Activated gamma-delta T cell treated with anti-CD3 and anti-CD28 coated beads, Interleukin-2, amount 50 U/mL, for 16 hours (primary cell): ENCODE data around the gene PRKRA.
"Not testable (repeated sequence)": the region's sequence is repeated elsewhere in the genome, so short reads cannot be mapped to it uniquely, and the experiment has no call there.

Experiments
- DNase-seq: peaks from one replicate; pipeline ENCODE4 v3.0.0-alpha.2; 2020; ENCODE audit warnings: low read depth

PRKRA gene

GRCh38 chr2:178413472-178414265 lies 37.3 kb downstream of the PRKRA start:
- peak; percentile 49 for DNase-seq

DNA sequence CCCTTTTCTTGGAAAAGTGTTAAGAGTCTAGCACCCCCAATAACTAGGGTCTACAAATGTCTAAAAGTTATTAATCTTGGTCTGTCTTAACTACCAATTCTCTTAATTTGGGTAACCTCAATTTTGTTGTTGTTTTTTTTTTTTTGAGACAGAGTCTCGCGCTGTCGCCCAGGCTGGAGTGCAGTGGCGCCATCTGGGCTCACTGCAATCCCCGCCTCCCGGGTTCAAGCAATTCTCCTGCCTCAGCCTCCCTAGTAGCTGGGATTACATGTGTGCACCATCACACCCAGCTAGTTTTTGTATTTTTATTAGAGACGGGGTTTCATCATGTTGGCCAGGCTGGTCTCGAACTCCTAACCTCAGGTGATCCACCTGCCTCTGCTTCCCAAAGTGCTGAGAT lies 38.5 kb downstream of the PRKRA start:
- DNase-seq, result not testable (repeated sequence)

- no peak for DNase-seq
Measured at GRCh38 chr2:178412047-178412446, 38.9 kb downstream of the PRKRA start.

DNA sequence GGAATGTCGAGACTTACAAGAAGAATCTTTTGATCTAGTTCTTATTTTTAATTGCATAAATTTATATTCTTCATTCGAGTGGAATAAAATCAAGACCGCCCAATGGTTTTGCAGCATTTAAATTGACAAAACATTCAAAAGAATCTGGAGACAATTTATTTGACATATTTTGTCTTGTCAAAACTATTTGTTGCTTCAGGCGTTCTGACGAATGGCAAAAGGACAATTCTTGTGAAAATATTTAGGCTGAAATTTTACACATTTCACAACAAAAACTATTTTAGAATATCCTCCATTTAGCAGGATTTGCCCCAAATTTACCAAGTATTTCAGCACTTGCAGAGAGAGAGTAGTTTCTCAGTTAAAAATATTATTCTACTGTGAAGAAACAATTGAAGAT lies 41.7 kb downstream of the PRKRA start:
- DNase-seq, result no peak

DNA sequence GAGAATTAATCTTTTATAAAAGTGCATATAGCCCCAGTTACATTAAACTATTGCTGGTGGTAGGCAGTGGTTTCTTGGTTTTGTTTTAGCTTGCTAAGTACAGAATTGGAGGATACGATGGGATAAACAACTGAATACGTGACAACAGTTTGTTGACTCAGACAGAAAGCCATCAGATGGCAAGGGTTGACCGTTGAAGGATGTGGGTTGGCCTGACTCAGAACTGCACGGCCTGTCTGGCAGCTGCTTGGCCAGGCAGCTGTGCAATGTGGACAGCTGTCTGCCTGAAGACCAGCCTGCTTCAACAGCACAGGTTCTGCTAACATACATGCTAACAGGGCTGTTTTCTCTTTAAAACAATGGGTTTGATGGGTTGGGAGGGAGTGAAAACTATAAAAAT lies 46.6 kb downstream of the PRKRA start:
- DNase-seq, result no peak

DNA sequence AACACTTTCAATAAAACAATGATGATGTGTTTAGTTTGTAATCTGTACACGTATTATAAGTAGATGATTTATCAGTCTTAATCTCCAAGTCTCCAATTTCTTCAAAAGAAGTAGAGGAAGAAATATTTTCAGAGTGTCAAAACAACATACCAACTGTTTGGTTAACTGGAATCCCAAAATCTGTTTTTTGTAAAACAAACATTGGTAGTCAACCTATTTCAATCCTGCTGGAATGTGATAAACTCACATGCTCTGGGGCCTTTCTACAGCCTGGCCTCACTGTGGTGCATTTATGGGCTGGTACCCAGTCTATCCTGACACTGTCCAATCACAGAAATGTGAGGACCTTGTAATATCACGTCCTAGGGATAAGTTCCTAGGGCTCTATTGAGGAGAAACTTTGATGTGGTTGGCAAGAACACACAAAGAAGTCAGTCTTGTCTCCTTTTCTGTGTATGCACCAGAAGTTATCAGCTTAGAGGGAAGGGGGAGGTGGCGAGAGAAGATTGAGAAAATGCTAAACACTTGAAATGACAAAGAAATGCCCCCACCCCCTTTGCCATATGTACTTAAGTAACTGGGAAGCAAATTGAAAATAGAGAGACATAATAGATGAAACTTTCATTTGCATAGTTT lies 47.2 kb downstream of the PRKRA start:
- DNase-seq, result no peak

GRCh38 chr2:178401994-178402437 lies 49.0 kb downstream of the PRKRA start:
- DNase-seq, result no peak

DNA sequence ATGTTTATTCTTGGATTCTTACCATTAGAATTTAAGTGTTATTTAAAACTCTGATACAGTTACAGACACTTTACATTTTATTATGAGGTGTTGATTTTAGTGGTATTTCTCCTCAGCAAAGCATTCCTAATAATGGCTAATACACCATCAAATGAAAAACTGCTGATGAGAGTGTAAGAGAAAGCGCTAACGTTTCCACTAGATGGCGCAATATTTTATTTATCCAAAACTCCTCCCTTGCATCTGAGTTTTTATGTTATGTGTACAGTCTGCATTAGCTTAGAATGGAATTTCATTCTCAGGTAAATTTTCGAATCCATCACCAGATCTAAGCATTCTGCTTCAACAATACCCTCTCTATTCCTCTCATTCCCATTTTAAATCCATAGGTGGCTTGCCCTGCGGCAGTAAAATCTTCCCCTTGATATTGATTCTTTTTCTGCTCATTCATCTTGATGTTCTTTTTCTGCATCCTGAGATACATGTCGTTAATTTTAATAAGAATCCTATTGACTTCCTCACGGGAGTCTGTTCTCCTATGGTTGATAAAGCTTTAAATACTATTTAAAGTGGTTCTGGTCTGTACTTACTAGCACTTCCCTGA lies 53.9 kb downstream of the PRKRA start:
- DNase-seq, result no peak

- no peak for DNase-seq
Measured at GRCh38 chr2:178395941-178396570, 54.9 kb downstream of the PRKRA start.

- no peak for DNase-seq
Measured at GRCh38 chr2:178395295-178395694, 55.7 kb downstream of the PRKRA start.

GRCh38 chr2:178394859-178395258 lies 56.1 kb downstream of the PRKRA start:
- no peak for DNase-seq

DNA sequence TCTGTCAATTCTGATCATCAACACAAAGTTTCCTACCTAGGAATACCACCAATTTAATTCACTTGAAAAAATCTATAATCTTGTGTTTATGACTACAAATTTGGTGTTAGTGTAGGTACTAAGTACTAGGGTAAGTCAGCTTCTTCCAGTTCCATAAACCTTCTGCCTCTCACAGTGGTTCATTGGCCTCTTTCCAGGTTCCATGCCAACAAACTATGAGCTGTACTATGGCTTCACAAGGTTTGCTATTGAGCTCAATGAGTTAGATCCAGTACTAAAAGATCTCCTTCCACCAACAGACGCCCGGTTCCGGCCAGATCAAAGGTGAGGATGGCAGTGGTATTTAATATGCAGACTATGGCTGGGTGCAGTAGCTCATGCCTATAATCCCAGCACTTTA lies 58.8 kb downstream of the PRKRA start:
- no peak for DNase-seq

DNA sequence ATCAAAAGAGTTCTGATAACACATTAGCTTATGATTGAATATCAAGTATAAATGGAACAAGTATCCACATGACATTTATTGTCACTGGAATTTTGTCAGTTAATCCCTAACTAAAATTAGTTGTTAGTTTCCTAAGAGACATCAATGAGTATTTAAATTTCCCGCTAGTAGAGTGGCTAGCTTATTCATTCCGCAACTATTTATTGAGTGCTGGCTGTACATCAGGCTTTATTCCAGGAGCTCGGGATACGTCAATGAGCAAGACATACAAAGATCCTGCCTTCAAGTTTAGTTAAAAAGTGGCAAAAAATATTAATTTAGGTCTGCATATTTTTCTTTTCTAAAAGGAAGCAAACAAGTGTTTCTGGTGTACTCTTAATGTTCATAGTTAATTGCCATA lies 59.3 kb downstream of the PRKRA start:
- DNase-seq, result no peak

DNA sequence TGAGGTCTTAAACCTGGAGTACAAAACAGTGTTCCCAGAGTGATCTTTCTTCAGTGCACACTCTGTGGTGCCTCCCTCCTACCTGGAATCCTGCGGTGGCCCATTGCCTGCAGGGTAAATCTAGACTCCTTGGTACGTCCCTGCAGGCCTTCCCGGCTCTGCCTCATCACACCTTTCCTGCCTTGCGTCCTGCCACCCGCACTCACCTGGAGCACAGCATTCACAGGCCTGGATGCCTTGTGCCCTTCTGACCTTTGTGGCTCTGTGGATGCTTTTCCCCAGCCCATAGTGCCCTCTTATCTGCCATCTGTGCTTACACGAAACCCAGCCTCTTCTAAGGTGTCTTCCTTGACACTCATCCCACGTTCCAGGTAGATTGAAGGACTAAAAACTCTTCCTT lies 62.7 kb downstream of the PRKRA start:
- no peak for DNase-seq

DNA sequence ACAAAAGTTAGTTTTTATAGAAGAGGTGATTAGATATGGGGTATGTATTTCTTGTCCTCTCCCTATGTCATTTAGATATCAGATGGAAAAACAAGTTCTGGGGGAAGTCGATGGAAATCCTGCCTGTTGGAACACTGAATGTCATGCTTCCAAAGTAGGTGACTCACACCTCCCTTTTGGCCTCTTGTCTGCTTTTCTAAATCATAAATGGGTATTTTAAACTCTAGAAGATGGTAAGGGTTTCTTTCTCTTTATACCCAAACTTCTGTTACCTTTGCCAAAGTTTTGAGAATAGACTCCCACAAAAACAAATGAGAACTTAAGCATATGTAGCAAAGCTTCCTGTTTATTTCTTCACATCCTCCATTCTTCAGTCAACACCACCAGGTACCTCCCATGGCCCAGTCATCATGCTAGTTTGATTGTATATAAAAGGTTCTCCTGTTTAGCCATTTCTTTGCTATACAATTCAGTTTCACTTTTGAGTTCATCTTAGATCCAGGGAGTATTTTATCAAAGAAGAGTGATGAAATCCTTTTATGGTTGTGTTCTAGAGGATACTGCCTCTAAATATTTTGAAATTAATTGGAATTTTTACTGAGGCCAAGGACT lies 63.9 kb downstream of the PRKRA start:
- DNase-seq, result no peak

DNA sequence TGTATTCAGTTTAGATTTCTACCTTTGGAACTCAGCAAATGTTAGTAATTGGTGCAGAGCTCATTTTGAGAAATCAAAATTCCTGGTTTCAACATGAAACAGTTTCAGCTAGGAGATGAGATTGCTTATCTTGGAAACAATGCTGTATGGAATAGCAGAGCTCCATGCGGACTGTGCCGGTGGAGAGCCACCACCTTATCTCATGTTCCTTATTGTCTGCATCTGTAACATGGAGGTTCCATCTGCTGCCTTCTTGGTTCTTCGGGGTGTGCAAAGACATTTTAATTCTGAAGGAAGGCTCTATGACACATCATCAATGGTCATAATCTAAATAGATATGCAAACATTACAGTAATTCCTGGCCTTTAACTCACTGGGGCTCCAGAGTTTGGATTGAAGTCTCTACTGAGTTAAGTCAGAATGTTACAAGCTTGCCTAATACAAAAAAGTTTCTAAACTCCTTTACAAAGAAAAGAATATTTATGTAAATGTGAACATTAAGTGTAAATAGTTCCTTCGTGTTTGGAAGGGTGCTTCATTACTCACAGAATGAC lies 65.3 kb downstream of the PRKRA start:
- DNase-seq, result no peak

GRCh38 chr2:178383718-178384117 lies 67.3 kb downstream of the PRKRA start:
- no peak for DNase-seq
